IMR-90 (cell line): ENCODE measurements around the gene AKAP1. TPM values are rescaled to one million over a fixed set of nuclear protein-coding genes. Genes with fewer than 3 reads are reported as not detected.

Experiments
- ATAC-seq: fragments of 200-7000 bp; cut with Tn5 transposase; 2 replicates; pipeline ENCODE4 v1.9.1; 2020; ENCODE audit warnings: low read depth, mild to moderate bottlenecking, moderate library complexity
- BruUV-seq: library from RNA; stranded (reverse); fragments of 400-500 nt; replicated peaks from 2 replicates; lab custom pipeline; 2021; lab: Mats Ljungman, UMichigan
- CTCF ChIA-PET: fragments of 300-600 bp; formaldehyde crosslinking; extraction: SDS; loops from one replicate; lab custom pipeline; 2021; ENCODE audit warnings: antibody characterized with exemption; lab: Yijun Ruan, JAX
- POLR2A ChIA-PET: fragments of 300-600 bp; sonication (Branson Sonifier 250); formaldehyde crosslinking; loops from one replicate; lab custom pipeline; 2022; ENCODE audit warnings: antibody characterized with exemption; ENCODE audit not compliant: unreplicated experiment; lab: Charles Lee
- DNase-seq: peaks from one replicate; pipeline ENCODE4 v3.0.0; 2013
- H2AFZ ChIP-seq: replicated peaks from 2 replicates; pipeline ENCODE3; 2013; ENCODE audit warnings: low read length, mild to moderate bottlenecking; ENCODE audit not compliant: poor library complexity
- H2AK5ac ChIP-seq: 2 replicates; pipeline ENCODE4 v1.6.1; 2013; ENCODE audit warnings: low read depth, low read length, inconsistent platforms
- H2AK9ac ChIP-seq: replicated peaks from 2 replicates; pipeline ENCODE3; 2013; ENCODE audit warnings: mild to moderate bottlenecking, low read depth, low read length, moderate library complexity; ENCODE audit not compliant: poor library complexity
- H2BK120ac ChIP-seq: 2 replicates; pipeline ENCODE4 v1.6.1; 2013; ENCODE audit warnings: low read depth, low read length, inconsistent platforms
- H2BK15ac ChIP-seq: 3 replicates; pipeline ENCODE4 v1.6.1; 2013; ENCODE audit warnings: low read depth, low read length, inconsistent platforms
- H2BK20ac ChIP-seq: 2 replicates; pipeline ENCODE4 v1.6.1; 2013; ENCODE audit warnings: low read depth, mild to moderate bottlenecking, inconsistent platforms, low read length, moderate library complexity
- H2BK5ac ChIP-seq: 2 replicates; pipeline ENCODE4 v1.6.1; 2013; ENCODE audit warnings: mild to moderate bottlenecking, low read depth, low read length, inconsistent platforms; ENCODE audit not compliant: poor library complexity, severe bottlenecking
- H3K14ac ChIP-seq: replicated peaks from 2 replicates; pipeline ENCODE4 v1.6.1; 2013; ENCODE audit warnings: low read depth, low read length, inconsistent platforms
- H3K18ac ChIP-seq: 2 replicates; pipeline ENCODE4 v1.6.1; 2013; ENCODE audit warnings: low read depth, low read length, control low read depth
- H3K23ac ChIP-seq: 2 replicates; pipeline ENCODE4 v1.6.1; 2013; ENCODE audit warnings: low read depth, low read length, inconsistent platforms
- H3K27ac ChIP-seq: 2 replicates; pipeline ENCODE4 v1.5.1; 2013; ENCODE audit warnings: mild to moderate bottlenecking, control low read depth, low read length; ENCODE audit not compliant: insufficient read depth
- H3K27me3 ChIP-seq: 2 replicates; pipeline ENCODE4 v1.6.1; 2013; ENCODE audit warnings: low read length; ENCODE audit not compliant: control insufficient read depth, insufficient read depth
- H3K36me3 ChIP-seq: 2 replicates; pipeline ENCODE4 v1.6.1; 2013; ENCODE audit warnings: low read length, mixed read lengths; ENCODE audit not compliant: control insufficient read depth, insufficient read depth
- H3K4ac ChIP-seq: 2 replicates; pipeline ENCODE4 v1.6.1; 2013; ENCODE audit warnings: low read depth, low read length, inconsistent platforms
- H3K4me1 ChIP-seq: 2 replicates; pipeline ENCODE4 v1.6.1; 2013; ENCODE audit warnings: low read length, mixed read lengths; ENCODE audit not compliant: control insufficient read depth, insufficient read depth
- H3K4me2 ChIP-seq: 2 replicates; pipeline ENCODE4 v1.6.1; 2013; ENCODE audit warnings: low read depth, mild to moderate bottlenecking, control low read depth, low read length, moderate library complexity
- H3K4me3 ChIP-seq: 2 replicates; pipeline ENCODE4 v1.5.1; 2013; ENCODE audit warnings: low read depth, mild to moderate bottlenecking, control low read depth, low read length, moderate library complexity; ENCODE audit not compliant: insufficient read depth
- H3K56ac ChIP-seq: 2 replicates; pipeline ENCODE4 v1.6.1; 2013; ENCODE audit warnings: low read length, inconsistent platforms; ENCODE audit not compliant: insufficient read depth; ENCODE audit errors: extremely low read depth
- H3K79me1 ChIP-seq, 2 experiments: 2 replicates each; pipeline ENCODE4 v1.6.1; 2013; ENCODE audit warnings: low read length in 2 of 2, inconsistent platforms in 1 of 2, low read depth in 1 of 2
- H3K9ac ChIP-seq: 2 replicates; pipeline ENCODE4 v1.6.1; 2013; ENCODE audit warnings: low read depth, low read length, control low read depth
- H3K9me1 ChIP-seq: 2 replicates; pipeline ENCODE4 v1.6.1; 2013; ENCODE audit warnings: low read length, inconsistent platforms; ENCODE audit not compliant: insufficient read depth
- H3K9me3 ChIP-seq: 2 replicates; pipeline ENCODE4 v1.6.1; 2013; ENCODE audit warnings: low read length; ENCODE audit not compliant: control insufficient read depth, insufficient read depth
- H4K20me1 ChIP-seq: 2 replicates; pipeline ENCODE4 v1.6.1; 2013; ENCODE audit warnings: low read length, inconsistent platforms; ENCODE audit not compliant: insufficient read depth
- H4K5ac ChIP-seq: 2 replicates; pipeline ENCODE4 v1.6.1; 2013; ENCODE audit warnings: mild to moderate bottlenecking, low read depth, low read length, control low read depth
- H4K8ac ChIP-seq, 2 experiments: 2 replicates each; pipeline ENCODE4 v1.6.1; 2013; ENCODE audit warnings: low read depth in 2 of 2, low read length in 2 of 2, control low read depth in 1 of 2, inconsistent platforms in 1 of 2
- H4K91ac ChIP-seq: 2 replicates; pipeline ENCODE4 v1.6.1; 2013; ENCODE audit warnings: low read depth, low read length, inconsistent platforms; ENCODE audit not compliant: insufficient read depth
- BHLHE40 ChIP-seq: fragments of 150-350 bp; IDR thresholded peaks from 2 replicates; pipeline ENCODE4 v1.6.1; 2016; ENCODE audit warnings: mild to moderate bottlenecking, low read depth, low read length
- CEBPB ChIP-seq: IDR thresholded peaks from 2 replicates; pipeline ENCODE4 v1.6.1; 2012; ENCODE audit warnings: low read depth, low read length, improper control_type of control experiment
- FOS ChIP-seq: fragments of 150-350 bp; IDR thresholded peaks from 2 replicates; pipeline ENCODE4 v1.6.1; 2016; ENCODE audit warnings: low read depth, low read length
- MXI1 ChIP-seq: IDR thresholded peaks from 2 replicates; pipeline ENCODE4 v1.6.1; 2012; ENCODE audit warnings: low read depth, mild to moderate bottlenecking, low read length, moderate library complexity, borderline replicate concordance
- NFE2L2 ChIP-seq: fragments of 150-350 bp; IDR thresholded peaks from 2 replicates; pipeline ENCODE4 v1.6.1; 2016; ENCODE audit warnings: low read depth, mild to moderate bottlenecking, low read length
- RFX5 ChIP-seq: IDR thresholded peaks from 2 replicates; pipeline ENCODE4 v1.8.0; 2012; ENCODE audit warnings: low read depth, mild to moderate bottlenecking, low read length, moderate library complexity
- WGBS, 2 experiments: methylation state at CpG; one replicate each; pipeline versions ENCODE4 v1.1.5 to v1.1.7; 2013; ENCODE audit warnings: missing lambda C conversion rate in 2 of 2; ENCODE audit not compliant: insufficient read length in 1 of 2; ENCODE audit errors: extremely low coverage in 2 of 2; 5-methylcytosine and 5-hydroxymethylcytosine counted together
- dilution Hi-C: fragments of 300-500 bp; cut with HindIII; formaldehyde crosslinking; loops from one replicate; pipeline ENCODE4 v1.14.3; 2018; ENCODE audit warnings: low sequenced_read_pairs; ENCODE audit not compliant: unreplicated experiment
- in situ Hi-C: fragments of 300-500 bp; cut with MboI; formaldehyde crosslinking; loops from 3 replicates; pipeline ENCODE4 v1.14.3; 2019; ENCODE audit warnings: low sequenced_read_pairs, inconsistent platforms, mixed read lengths
- intact Hi-C: fragments of 100-400 bp; cut with micrococcal nuclease; formaldehyde crosslinking; loops from 2 replicates; pipeline ENCODE4 v1.10.0; 2022
- polyA plus RNA-seq, 3 experiments: library from polyadenylated mRNA; depleted of rRNA; stranded (reverse); fragments of >200 nt; gene quantifications; 2 replicates each; pipeline ENCODE4 v1.2.3, GENCODE V29; 2012; ENCODE audit warnings: low replicate concordance in 1 of 3
- total RNA-seq: library from RNA; depleted of rRNA; stranded (reverse); fragments of >200 nt; gene quantifications from 2 replicates; pipeline ENCODE4 v1.2.3, GENCODE V29; 2012
- TF ChIP-seq, protein P1 (sequence below): fragments of 150-350 bp; IDR thresholded peaks from 2 replicates; pipeline ENCODE4 v1.6.1; 2017; ENCODE audit warnings: mild to moderate bottlenecking, antibody characterized with exemption, low read length, low read depth
- TF ChIP-seq, protein P2 (sequence below): fragments of 150-350 bp; IDR thresholded peaks from 2 replicates; pipeline ENCODE4 v1.6.1; 2016; ENCODE audit warnings: low read depth, mild to moderate bottlenecking, low read length, moderate library complexity, borderline replicate concordance
- TF ChIP-seq, protein P3 (sequence below): conservative IDR thresholded peaks from 2 replicates; pipeline ENCODE4 v1.5.1; 2012; ENCODE audit warnings: mild to moderate bottlenecking, low read depth, low read length, improper control_type of control experiment

AKAP1 gene
- total and polyA plus RNA-seq, 2 of the 4 experiments (the other 2 are of a cell fraction): 10.2 to 17.4 TPM

DNA sequence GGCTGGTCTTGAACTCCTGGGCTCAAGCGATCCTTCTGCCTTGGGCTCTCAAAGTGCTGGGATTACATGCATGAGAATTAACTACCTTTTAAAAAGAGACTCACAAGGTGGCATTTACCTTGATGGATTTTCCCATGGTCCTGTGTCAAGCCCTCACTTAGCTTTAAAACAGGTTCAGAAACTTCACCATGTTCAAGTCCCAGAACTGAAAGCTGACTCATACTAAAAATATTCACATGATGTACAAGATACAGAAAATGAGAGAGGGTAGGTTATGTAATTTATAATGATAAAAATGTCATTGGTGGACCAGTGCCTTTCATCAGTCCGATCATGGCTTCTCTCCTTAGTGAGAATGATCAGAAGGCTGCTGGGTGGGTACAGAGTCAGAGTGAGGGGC lies 4.3 kb upstream of the AKAP1 start:
- TF ChIP-seq, protein P1, sequence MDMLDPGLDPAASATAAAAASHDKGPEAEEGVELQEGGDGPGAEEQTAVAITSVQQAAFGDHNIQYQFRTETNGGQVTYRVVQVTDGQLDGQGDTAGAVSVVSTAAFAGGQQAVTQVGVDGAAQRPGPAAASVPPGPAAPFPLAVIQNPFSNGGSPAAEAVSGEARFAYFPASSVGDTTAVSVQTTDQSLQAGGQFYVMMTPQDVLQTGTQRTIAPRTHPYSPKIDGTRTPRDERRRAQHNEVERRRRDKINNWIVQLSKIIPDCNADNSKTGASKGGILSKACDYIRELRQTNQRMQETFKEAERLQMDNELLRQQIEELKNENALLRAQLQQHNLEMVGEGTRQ: no peak
- TF ChIP-seq MXI1 (no peak), NFE2L2 (no peak), BHLHE40 (no peak), RFX5 (no peak), FOS (no peak), CEBPB (no peak)
- TF ChIP-seq, protein P2, sequence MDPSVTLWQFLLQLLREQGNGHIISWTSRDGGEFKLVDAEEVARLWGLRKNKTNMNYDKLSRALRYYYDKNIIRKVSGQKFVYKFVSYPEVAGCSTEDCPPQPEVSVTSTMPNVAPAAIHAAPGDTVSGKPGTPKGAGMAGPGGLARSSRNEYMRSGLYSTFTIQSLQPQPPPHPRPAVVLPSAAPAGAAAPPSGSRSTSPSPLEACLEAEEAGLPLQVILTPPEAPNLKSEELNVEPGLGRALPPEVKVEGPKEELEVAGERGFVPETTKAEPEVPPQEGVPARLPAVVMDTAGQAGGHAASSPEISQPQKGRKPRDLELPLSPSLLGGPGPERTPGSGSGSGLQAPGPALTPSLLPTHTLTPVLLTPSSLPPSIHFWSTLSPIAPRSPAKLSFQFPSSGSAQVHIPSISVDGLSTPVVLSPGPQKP: no peak
- TF ChIP-seq, protein P3, sequence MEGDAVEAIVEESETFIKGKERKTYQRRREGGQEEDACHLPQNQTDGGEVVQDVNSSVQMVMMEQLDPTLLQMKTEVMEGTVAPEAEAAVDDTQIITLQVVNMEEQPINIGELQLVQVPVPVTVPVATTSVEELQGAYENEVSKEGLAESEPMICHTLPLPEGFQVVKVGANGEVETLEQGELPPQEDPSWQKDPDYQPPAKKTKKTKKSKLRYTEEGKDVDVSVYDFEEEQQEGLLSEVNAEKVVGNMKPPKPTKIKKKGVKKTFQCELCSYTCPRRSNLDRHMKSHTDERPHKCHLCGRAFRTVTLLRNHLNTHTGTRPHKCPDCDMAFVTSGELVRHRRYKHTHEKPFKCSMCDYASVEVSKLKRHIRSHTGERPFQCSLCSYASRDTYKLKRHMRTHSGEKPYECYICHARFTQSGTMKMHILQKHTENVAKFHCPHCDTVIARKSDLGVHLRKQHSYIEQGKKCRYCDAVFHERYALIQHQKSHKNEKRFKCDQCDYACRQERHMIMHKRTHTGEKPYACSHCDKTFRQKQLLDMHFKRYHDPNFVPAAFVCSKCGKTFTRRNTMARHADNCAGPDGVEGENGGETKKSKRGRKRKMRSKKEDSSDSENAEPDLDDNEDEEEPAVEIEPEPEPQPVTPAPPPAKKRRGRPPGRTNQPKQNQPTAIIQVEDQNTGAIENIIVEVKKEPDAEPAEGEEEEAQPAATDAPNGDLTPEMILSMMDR: no peak
- Histone ChIP-seq H3K14ac (no peak overlapping the region), H3K9me3 (no peaks in the 10 kb centered on the region), H3K79me1 (no peaks in the 10 kb centered on the region), H2BK120ac (no peak overlapping the region), H4K20me1 (no peaks in the 10 kb centered on the region), H2AFZ (no peak overlapping the region), H3K23ac (no peak overlapping the region), H3K9ac (no peak overlapping the region), H3K4me1 (no peaks in the 10 kb centered on the region), H3K27ac (no peak overlapping the region), H2AK5ac (no peak overlapping the region), H3K18ac (no peak overlapping the region), H2BK5ac (no peak overlapping the region), H3K4me2 (no peak overlapping the region), H3K4ac (no peak overlapping the region), H4K5ac (no peak overlapping the region), H4K8ac (no peak overlapping the region), H3K27me3 (no peaks in the 10 kb centered on the region; the same call in none of the 2 replicates), H3K9me1 (no peaks in the 10 kb centered on the region), H2AK9ac (no peak overlapping the region), H3K36me3 (no peaks in the 10 kb centered on the region), H4K91ac (no peak overlapping the region), H3K56ac (no peak overlapping the region), H3K4me3 (no peak overlapping the region), H2BK20ac (no peak overlapping the region), H2BK15ac (no peak overlapping the region)
- WGBS, 2 experiments: no CpG with 5 or more reads among the region's 2 CpGs
- DNase-seq (peak; percentile 13), ATAC-seq (no peak)
- POLR2A ChIA-PET: no interaction called here
- no TSS peak for BruUV-seq
- CTCF ChIA-PET: no interaction called here
- in situ Hi-C loops: no loop called here
- dilution Hi-C loops: no loop called here
- intact Hi-C loops: no loop called here
